OCI-LY1 (cell line): ENCODE measurements around the gene TMEM255A.

Source experiments
- CTCF ChIP-seq: fragments of 200-600 bp; sonication (generic), shearing (Covaris generic); IDR thresholded peaks from 2 replicates; pipeline ENCODE4 v1.5.1; 2017; ENCODE audit warnings: mild to moderate bottlenecking, antibody characterized with exemption, low read length, moderate library complexity, mixed read lengths
- EZH2 ChIP-seq: fragments of 200-600 bp; sonication (generic), shearing (Covaris generic); IDR thresholded peaks from 2 replicates; pipeline ENCODE4 v1.8.0; 2017; ENCODE audit warnings: borderline replicate concordance, mixed run types, mild to moderate bottlenecking, antibody characterized with exemption, low read length, moderate library complexity, mixed read lengths

DNA sequence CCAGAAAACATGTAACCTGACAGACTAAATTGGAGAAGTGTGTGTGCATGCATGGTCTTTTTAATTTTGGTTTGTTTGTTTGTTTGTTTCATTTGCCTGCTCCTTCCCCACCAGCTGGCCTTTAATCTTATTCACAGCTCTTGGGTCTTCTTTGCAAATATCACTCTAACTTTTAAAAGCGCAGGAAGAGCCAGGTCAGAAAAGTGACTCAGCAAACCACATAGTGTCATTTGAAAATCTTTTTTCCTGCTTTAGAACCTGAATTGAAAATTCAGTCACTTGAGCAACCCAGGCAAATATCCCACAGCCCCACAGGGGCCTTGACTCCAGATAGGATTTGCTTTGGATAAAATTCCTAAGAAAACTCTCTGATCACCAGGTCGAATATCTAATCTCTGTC, 4.6 kb downstream of the TMEM255A start:
- TF ChIP-seq CTCF (no peak), EZH2 (no peak)
